Stimulated activated CD8-positive, alpha-beta memory T cell treated with anti-CD3 and anti-CD28 coated beads, Interleukin-4, amount 100 ng/mL, for 48 hours (primary cell): Measurements from ENCODE around the gene PAK1IP1.
A peak's percentile ranks its signal among the peaks of the same experiment; 100 is the strongest.
"Not testable (repeated sequence)": the region's sequence is repeated elsewhere in the genome, so short reads cannot be mapped to it uniquely, and the experiment has no call there.

Experiments
- DNase-seq: peaks from one replicate; pipeline ENCODE4 v3.0.0-alpha.2; 2020

PAK1IP1 gene

DNA sequence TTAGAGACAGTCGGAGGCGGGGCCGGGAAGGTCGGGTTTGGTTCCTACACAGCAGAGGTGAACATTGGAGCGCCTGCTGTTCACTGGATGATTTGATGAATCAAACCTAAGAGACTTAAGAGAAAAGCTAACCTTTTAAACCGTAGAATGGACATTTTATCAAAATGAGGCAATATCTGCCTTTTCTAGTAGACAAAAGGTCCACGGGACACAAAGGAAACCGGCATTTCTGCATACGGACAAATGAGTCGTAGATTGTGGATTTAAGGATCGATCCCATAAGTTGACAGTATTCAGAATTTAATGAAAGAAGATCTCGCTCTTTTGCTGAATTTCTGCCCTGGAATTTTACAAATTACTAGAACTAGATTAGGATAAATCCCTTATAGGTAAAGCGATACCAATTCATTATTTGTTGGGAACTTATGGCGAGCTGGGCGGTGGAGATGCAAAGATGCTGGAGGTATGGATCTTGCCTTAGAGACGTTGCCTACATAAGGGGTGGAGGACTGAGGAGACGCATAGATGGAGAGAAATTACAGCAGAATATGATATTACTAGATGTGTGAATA is 400 bp downstream of the PAK1IP1 start:
- no peak for DNase-seq

DNA sequence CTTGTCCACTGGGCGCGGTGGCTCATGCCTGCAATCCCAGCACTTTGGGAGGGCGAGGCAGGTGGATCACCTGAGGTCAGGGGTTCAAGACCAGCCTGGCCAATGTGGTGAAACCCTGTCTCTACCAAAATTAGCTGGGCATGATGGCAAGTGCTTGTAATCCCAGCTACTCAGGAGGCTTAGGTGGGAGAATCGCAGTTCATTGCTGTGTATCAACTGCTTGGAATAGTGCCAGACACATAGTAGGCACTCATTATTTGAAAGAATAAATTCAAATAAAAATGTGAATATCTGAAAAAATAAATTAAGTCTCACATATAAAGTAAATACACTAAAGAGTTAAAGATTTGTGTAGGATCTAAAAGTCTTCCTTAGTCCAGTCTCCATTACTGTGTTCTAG is 1.9 kb downstream of the PAK1IP1 start:
- DNase-seq, result no peak

DNA sequence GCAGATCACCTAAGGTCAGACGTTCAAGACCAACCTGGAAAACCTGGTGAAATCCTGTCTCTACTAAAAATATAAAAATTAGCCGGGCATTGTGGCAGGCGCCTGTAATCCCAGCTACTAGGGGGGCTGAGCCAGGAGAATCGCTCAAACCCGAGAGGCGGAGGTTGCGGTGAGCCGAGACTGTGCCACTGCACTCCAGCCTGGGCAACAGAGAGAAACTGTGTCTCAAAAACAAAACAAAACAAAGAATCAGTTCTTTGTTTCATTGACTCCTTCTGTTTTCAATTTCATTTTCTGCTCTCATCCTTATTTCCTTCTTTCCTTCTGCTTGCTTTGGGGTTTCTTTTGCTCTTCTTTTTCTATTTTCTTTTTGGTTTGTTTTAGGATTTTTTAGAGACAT is 19.2 kb downstream of the PAK1IP1 start:
- no peak for DNase-seq

DNA sequence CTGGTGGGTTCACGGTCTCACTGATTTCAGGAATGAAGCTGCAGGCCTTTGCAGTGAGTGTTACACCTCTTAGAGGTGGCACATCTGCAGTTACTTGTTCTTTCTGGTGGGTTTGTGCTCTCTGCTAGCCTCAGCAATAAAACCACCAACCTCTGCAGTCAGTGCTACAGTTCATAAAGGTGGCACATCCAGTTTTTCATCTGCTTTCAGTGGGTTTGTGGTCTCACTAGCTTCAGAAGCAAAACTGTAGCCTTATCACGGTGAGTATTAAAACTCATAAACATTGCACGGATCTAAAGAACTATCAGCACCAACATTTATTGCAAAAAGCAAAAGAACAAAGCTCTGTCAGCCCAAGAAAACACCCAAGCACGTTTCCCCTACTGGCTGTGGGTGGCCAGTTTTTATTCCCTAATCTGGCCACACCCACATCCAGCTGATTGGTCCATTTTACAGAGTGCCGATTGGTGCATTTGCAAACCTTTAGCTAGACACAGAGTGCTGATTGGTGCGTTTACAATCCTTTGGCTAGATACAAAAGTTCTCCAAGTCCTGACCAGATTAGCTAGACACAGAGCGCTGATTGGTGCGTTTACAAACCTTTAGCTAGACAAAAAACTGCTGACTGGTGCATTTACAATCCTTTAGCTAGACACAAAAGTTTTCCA is 24.7 kb downstream of the PAK1IP1 start:
- DNase-seq, result peak; percentile 56

DNA sequence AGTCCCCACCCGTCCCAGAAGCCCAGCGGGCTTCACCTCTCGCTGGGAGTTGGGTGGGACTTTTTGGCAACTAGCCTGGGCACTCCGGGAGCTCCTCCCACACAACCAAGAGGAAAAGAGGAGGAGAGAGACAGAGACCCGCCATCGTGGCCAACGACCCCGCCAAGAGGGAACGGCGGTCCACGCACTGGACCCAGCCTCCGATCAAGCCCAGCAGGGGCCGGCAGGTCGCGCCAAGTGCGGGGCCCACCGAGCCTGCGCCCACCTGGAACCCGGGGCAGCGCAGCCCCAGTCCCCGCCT is 25.1 kb downstream of the PAK1IP1 start:
- DNase-seq, result no peak

DNA sequence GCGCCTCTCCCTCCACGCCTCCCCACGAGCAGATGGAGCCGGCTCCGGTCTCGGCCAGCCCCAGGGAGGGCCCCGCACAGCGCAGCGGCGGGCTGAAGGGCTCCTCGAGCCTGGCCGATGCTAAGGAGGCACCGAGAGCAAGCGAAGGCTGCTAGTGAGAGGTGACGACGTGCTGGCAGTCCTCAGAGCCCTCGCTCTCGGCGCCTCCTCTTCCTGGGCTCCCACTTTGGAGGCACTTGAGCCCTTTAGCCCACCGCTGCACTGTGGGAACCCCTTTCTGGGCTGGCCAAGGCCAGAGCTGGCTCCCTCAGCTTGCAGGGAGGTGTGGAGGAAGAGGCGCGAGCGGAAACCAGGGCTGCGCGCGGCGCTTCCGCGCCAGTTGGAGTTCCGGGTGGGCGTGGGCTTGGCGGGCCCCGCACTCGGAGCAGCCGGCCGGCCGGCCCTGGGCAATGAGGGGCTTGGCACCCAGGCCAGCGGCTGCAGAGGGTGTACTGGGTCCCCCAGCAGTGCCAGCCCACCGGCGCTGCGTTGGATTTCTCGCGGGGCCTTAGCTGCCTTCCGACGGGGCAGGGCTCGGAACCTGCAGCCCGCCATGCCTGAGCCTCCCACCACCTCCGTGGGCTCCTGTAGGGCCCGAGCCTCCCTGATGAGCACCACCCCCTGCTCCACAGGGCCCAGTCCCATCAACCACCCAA is 25.6 kb downstream of the PAK1IP1 start:
- peak; percentile 70 for DNase-seq

DNA sequence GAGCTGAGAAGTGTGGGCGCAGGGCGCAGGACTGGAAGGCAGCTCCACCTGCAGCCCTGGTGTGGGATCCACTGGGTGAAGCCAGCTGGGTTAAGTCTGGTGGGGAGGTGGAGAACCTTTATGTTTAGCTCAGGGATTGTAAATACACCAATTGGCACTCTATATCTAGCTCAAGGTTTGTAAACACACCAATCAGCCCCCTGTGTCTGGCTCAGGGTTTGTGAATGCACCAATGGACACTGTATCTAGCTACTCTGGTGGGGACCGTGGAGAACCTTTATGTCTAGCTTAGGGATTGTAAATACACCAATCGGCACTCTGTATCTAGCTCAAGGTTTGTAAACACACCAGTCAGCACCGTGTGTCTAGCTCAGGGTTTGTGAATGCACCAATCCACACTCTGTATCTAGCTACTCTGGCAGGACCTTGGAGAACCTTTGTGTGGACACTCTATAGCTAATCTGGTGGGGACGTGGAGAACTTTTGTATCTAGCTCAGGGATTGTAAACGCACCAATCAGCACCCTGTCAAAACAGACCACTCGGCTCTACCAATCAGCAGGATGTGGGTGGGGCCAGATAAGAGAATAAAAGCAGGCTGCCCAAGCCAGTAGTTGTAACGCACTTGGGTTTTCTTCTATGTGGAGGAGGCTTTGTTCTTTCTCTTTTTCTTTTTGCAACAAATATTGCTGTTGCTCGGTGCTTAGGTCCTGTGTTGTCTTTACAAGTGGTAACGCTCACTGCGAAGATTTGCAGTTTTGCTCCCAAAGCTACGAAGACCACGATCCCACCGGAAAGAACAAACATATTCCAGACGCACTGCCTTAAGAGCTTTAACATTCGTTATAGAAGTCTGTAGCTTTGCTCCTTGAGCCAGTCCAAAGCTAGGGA is 26.4 kb downstream of the PAK1IP1 start:
- DNase-seq, result peak; percentile 59

DNA sequence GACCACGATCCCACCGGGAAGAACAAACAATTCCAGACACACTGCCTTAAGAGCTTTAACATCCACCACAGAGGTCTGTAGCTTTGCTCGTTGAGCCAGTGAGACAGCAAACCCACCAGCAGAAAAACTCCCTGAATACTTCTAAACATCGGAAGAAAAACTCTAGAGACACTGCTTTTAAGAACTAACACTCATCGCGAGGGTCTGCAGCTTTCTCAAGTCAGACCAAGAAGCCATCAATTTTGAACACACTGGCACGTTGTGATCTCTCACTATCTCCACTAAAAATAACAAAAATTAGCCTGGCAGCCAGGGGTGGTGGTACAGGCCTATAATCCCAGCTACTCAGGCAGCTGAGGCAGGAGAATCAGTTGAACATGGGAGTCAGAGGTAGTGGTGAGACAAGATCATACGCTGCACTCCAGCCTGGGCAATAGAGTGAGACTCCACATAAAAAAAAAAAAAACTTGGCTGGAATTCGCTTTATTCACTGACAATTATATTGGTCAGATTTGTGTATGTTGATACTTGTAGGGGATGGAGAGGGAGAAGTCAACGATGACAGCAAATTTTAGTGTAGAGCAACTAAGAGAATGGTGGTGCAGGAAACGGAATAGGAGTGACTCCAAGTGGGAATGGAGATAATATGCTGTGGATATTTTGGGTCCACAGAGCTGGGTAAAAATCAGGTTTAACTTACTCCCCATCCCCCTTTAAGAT is 27.2 kb downstream of the PAK1IP1 start:
- DNase-seq, result no peak

DNA sequence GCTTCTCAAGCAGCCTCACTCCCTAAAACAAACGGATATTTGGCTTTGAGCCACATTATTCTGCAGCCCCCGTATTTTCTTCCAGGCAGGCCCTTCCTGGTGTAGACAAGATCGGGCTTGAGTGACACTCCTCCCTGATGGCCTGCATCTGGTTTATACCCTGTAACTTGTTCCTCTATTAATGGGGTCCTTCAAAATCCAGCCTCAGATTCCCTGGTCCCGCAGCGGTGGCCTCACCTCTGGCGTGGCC is 27.7 kb downstream of the PAK1IP1 start:
- DNase-seq, result no peak

DNA sequence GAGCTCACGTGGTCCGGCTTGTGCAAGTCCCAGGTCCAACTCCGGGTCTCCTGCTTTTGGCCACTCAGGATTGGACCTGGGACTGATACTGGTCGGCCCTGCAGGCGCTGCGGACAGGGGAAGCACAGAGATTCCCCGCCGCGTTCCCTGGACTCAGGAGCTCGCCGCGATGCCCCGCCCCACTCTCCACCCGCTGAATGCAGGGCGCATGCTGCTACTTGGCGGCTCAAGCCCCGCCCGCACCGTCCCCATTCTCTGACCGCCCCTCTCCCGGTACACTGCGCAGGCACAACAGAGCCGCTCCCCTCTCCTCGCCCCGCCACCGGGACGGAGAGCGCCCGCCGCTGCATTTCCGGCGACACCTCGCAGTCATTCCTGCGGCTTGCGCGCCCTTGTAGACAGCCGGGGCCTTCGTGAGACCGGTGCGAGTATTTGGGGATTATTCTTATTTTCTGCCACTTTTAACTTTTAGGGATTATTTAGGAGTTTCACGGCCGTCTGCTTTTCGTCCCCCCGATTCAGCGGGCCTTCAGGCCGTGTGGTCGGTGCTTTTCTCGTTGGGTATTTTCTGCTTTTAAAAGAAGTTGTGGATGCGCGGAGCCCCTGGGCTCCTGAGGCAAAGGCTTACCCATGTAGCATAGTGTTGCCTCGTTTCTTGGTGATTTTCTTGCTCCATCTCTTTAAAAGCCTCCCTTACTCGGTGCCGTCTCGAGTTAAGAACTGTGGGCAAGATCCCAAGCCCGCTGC is 28.2 kb downstream of the PAK1IP1 start, which contains the start of gene TMEM14C:
Gene TMEM14C (plus strand): TSS at position 251 of the 747 bp plus-strand sequence. CDS start 1,544 bp downstream, outside the sequence.
- peak; percentile 94 for DNase-seq

DNA sequence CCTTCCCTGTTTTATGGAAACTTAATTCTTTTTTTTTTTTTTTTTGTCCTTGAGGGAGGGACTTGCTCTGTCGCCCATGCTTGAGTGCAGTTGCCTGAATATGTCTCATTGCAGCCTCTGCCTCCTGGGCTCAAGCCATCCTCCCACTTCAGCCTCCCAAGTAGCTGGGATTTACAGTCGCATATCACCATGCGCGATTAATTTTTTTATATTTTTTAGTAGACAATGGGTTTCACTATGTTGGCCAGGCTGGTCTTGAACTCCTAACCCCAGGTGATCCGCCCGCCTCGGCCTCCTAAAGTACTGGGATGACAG is 28.8 kb downstream of the PAK1IP1 start:
- DNase-seq, result peak; percentile 24

DNA sequence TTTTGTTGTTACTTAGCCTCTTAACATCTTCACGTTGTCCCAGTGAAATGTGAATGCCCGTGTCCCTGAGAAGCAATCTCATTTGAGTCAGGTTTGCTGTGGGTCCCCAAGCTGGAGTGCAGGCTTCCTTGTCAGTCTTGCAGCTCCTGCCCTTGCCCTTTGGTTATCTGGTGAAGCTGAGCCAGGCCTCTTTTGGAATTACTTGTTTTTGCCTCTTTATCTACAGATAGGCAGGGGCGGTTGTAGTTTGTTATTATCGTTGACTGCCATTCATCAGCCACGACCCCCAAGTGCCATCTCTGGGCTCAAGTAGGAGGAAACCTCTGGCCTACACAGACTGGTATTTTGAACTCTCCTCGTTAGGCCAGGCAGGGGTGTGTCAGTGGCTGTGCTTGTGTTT is 30.3 kb downstream of the PAK1IP1 start:
- DNase-seq, result no peak

DNA sequence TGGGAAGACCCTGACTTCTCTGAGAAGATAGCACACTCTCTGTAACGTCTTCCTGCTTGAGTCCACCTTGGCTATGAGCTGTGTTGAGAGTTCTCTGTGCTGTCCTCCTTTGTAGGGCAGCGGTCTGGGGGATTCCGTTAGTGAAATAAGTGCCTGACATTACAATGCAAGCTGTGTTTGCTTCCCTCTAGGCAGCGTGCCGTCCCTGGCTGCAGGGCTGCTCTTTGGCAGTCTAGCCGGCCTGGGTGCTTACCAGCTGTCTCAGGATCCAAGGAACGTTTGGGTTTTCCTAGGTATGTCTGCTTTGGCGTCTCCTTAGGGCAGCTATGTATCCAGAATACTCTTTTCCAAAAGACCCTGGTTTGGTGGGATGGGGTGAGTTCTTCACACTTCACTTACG is 30.9 kb downstream of the PAK1IP1 start:
- no peak for DNase-seq

DNA sequence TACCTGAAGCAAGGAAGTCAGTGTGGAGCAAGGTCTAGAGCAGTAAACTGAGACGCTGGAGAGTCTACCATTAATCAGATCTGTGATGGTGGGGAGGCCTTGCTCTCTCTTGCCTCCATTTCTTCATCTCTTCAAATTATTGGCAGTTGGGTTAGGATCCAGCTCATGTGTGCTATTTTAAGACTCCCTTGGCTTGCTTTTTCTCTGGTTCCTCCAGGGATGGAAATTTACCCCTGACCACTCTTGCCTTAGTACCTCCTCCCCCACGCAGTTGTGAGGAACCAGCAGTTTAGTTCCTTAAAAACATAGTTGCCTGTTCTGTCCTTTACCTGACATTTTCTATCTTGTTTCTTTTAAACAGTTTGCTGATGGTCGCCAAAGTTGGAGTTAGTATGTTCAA is 35.5 kb downstream of the PAK1IP1 start:
- DNase-seq, result no peak

DNA sequence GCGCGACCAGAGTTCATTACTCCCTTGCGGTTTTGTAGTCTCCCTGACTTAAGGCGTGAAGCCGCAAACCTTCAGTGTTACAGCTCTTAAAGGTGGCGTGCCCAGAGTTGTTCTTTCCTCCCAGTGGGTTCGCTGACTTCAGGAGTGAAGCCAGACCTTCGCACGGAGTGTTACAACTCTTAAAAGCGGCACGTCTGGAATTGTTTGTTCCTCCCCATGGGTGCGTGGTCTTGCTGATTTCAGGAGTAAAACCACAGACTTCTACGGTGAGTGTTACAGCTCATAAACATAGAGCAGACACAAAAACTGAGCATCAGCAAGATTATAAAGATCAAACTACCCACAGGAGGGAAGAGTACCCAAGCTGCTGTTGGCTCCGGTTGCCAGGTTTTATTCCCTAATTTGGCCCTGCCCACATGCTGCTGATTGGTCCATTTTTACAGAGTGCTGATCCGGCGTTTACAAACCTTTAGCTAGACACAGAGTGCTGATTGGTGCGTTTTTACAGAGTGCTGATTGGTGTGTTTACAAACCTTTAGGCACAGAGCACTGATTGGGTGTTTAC is 38.5 kb downstream of the PAK1IP1 start:
- no peak for DNase-seq

DNA sequence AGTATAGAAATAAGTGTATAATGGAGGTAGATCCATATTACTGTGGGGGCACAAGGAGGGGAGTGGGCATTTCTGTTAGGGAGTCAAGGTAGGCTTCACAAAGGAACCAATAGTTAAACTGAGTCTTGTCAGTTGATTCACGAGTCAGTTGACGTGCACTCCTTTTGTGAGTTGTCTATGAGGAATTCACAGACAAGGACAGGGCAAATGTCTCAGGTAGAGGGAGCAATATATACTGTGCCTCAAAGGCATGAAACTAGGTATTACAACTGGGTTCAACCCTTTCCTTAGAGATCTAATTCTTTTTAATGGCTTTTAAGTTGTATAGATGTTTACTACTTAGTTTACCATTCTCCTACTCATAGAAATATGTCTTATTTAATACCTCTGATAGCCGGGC is 39.1 kb downstream of the PAK1IP1 start:
- no peak for DNase-seq

DNA sequence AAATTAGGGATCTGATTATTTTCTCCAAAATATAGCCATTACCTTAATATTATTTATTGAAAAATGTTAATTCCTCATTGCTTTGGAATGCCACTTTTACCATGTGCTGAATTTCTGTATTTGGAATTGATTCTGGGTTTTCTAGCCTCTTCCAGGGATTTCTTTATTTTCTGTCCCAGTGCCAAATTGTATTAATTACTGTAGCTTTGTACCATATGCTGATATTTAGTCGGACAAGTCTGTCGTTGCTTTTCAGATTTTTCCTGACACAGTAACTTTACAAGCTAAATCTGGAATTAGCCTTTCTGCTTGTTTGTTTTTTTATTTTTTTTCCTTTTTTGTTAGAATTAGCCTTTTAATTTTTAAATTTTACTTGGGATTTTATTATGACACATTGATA is 42.0 kb downstream of the PAK1IP1 start:
- DNase-seq, result no peak

DNA sequence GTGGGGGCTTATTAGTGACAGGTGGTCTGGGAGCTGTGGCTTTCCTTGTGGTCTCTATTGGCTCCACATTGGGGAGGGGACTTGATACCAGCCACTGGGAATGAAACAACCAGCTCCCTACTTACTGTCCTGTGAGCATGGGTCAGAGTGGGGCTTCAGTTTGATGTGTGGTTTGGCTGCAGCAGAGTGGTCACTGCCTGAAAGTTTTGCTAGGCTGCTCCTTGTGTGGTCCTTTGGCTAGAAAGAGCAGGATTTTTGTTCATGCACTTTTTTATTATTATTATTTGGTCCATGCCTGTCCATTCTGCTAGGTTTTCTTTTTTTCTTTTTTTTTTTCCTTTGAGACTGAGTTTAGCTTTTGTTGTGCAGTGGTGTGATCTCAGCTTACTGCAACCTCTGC is 45.3 kb downstream of the PAK1IP1 start:
- DNase-seq, result no peak

DNA sequence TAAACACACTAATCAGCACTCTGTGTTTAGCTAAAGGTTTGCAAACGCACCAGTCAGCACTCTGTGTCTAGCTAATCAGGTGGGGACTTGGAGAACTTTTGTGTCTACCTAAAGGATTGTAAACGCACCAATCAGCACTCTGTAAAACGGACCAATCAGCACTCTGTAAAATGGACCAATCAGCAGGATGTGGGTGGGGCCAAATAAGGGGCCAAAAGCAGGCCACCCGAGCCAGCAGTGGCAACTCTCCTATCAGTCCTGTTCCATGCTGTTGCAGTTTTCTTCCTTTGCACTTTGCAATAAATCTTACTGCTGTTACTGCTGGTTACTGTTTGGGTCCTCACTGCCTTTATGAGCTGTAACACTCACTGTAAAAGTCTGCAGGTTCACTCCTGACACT is 46.9 kb downstream of the PAK1IP1 start:
- DNase-seq, result not testable (repeated sequence)

DNA sequence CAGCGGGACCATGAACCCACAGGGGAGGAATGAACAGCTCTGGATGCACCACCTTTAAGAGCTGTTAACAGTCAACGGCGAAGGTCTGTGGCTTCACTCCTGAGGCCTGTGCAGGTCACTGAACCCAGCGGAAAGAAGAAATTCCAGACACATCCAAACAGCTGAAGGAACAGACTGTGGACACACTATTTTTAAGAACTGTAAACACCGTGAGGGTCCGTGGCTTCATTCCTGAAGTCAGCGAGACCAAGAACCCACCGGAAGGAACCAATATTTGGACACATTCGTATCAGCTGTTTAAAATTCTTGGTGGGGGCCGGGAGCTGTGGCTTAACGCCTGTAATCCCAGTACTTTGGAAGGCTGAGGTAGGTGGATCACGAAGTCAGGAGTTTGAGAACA is 47.5 kb downstream of the PAK1IP1 start:
- DNase-seq, result no peak

DNA sequence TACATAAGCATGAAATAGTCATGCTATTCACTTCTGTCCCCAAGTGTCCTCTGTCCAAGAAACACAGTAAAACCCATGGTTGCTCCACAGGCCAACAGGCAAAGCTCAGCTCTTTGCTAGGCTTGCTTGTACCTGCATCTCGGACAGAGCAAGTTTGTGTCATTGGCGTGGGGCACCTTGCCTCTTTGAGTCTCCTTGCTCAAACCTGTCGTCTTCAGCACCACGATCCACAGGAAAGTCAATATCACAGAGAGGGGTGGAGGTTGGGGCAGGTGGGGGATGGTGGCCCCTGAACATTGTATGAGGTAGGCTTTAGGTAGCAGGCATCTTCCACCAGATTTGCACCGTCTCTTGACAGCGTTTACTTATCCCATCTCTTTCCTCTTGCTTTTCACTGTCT is 48.7 kb downstream of the PAK1IP1 start:
- DNase-seq, result no peak

DNA sequence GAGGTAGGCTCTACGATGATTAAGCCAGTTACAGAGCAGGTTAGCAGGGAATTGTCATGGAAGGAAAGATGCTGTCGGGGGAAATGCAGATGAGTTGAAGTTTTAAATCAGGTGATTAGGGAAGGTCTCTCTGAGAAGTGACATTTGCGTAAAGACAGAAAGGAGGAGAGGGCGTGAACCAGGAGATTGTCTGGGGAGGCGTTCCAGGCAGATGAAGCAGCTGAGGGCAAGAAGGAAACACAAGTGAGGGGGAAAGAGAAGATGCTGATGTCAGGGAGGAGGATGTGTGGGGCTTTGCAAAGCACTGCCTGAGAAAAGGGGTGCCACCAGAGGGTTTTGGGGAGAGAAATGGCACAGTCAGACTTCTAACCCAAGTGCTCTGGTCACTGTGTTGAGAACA is 50.3 kb downstream of the PAK1IP1 start:
- no peak for DNase-seq
